HG03097 (cell line): Measurements from ENCODE around the gene THAP4.

Experiments
- ATAC-seq: cut with Tn5 transposase; IDR thresholded peaks from one replicate; pipeline ENCODE4 v1.9.1; 2021; ENCODE audit not compliant: unreplicated experiment, low FRiP score

The THAP4 gene

DNA sequence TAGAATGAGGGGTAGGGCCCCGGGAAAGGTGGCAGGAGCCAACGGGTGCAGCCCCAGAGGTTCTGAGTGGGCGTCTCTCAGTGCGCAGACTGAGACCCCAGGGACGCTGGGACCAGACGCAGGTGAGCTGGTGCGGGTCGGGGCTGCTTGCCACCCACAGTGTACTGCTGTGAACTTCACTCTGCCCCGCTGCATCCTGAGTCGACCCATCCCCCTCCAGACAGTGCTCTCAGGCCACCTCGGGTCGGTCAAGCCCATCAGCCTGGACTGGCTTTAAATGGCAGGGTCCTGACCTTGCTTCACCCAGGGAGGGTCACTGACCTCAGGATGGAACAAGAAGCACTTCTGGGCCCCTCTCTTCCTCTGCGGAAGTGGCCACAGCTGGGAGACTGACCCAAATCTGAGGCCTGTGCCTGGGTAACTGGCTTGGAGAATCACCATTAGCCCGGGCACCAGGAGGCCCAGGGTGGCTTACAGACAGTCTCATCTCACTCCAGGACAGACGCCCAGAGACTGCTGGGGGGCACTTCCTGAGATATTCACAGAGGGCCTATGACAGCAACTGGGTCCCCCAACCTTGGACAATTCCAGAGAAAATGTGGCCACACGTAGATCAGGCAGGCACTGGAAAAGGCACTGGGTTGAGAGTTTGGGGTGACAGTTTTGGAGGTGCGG, 102.1 kb downstream of the THAP4 start:
- no peak for ATAC-seq
